Endothelial cell (in vitro differentiated cells): Measurements from ENCODE around the gene ASGR1. TPM values are rescaled to one million over a fixed set of nuclear protein-coding genes. Genes with fewer than 3 reads are reported as not detected.

Source experiments
- DNase-seq: peaks from one replicate; pipeline ENCODE4 v3.0.0; 2021; ENCODE audit warnings: low spot score
- H3K27ac Mint-ChIP-seq: one replicate; pipeline ENCODE4 v1.8.0; 2021; ENCODE audit warnings: mixed read lengths, inconsistent platforms; ENCODE audit not compliant: unreplicated experiment
- H3K27me3 Mint-ChIP-seq: one replicate; pipeline ENCODE4 v1.8.0; 2021; ENCODE audit warnings: mild to moderate bottlenecking, moderate library complexity, mixed read lengths, inconsistent platforms; ENCODE audit not compliant: unreplicated experiment
- H3K36me3 Mint-ChIP-seq: one replicate; pipeline ENCODE4 v1.8.0; 2021; ENCODE audit warnings: mild to moderate bottlenecking, low read depth, mixed read lengths, inconsistent platforms; ENCODE audit not compliant: unreplicated experiment
- H3K4me1 Mint-ChIP-seq: one replicate; pipeline ENCODE4 v1.8.0; 2021; ENCODE audit warnings: mild to moderate bottlenecking, mixed read lengths, inconsistent platforms; ENCODE audit not compliant: unreplicated experiment
- H3K4me3 Mint-ChIP-seq: one replicate; pipeline ENCODE4 v1.8.0; 2021; ENCODE audit warnings: mild to moderate bottlenecking, mixed read lengths, inconsistent platforms; ENCODE audit not compliant: unreplicated experiment
- H3K9me3 Mint-ChIP-seq: one replicate; pipeline ENCODE4 v1.8.0; 2021; ENCODE audit warnings: mixed read lengths, inconsistent platforms; ENCODE audit not compliant: unreplicated experiment
- total RNA-seq: library from RNA; stranded (reverse); fragmentation: NEBNext Ultra II Directional; extraction: Animal tissue kit (Norgen Biotek cat#: 25700); gene quantifications from one replicate; pipeline ENCODE4 v1.2.1, GENCODE V29; 2021; ENCODE audit not compliant: unreplicated experiment
- TF ChIP-seq, protein P1 (sequence below): fragments of 200-600 bp; sonication (generic); IDR thresholded peaks from one replicate; pipeline ENCODE4 v1.5.0; 2021; ENCODE audit warnings: antibody characterized with exemption; ENCODE audit not compliant: unreplicated experiment

Gene ASGR1
- total RNA-seq, 1 donor from 2014 or later = 23.9 TPM

DNA sequence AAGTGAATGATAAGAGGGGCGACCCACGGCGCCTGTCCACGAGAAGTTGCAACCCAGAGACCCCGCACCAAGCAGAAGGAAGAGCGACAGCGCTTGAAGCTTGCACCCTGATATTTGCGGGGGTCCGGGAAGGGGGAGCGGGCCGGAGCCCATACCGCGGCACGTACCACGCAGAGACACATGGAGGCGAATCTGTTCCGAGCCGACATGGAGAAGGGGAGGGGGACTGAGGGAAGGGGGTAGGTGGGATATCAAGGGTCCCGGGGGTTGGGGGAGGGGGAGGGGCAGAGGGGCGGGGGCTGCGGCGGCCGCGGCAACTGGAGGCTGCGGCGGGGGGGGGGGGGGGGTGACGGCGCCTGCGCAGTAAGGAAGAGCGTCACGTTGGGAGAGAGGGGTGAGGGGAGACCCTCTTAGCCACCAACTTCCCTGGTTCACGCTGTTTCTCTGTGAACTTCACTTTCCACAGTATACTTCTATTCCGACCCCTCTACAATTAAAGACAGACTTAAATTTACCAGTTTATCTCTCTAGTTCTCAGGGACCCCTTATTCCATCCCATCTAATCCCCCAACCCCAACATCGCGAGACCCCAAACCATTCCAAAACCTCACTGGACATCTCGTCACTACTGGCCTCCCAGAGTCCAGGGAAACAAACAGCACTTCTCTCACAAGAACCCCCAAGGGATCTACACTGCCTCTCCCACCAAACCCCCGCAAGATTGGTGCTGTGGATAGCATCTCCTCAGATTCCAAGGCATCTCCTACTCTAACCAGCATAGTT lies 32.5 kb upstream of the ASGR1 start:
- DNase-seq = no peak
- peak overlapping the region; percentile 89 for H3K27ac Mint-ChIP-seq
- peak overlapping the region; percentile 66 for H3K4me3 Mint-ChIP-seq
- no peaks in the 10 kb centered on the region for H3K9me3 Mint-ChIP-seq
- peaks cover 42% of the 10 kb centered on the region for H3K4me1 Mint-ChIP-seq
- peaks cover 25% of the 10 kb centered on the region for H3K27me3 Mint-ChIP-seq
- TF ChIP-seq, protein P1, sequence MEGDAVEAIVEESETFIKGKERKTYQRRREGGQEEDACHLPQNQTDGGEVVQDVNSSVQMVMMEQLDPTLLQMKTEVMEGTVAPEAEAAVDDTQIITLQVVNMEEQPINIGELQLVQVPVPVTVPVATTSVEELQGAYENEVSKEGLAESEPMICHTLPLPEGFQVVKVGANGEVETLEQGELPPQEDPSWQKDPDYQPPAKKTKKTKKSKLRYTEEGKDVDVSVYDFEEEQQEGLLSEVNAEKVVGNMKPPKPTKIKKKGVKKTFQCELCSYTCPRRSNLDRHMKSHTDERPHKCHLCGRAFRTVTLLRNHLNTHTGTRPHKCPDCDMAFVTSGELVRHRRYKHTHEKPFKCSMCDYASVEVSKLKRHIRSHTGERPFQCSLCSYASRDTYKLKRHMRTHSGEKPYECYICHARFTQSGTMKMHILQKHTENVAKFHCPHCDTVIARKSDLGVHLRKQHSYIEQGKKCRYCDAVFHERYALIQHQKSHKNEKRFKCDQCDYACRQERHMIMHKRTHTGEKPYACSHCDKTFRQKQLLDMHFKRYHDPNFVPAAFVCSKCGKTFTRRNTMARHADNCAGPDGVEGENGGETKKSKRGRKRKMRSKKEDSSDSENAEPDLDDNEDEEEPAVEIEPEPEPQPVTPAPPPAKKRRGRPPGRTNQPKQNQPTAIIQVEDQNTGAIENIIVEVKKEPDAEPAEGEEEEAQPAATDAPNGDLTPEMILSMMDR = no peak
- H3K36me3 Mint-ChIP-seq = peaks cover 8% of the 10 kb centered on the region

DNA sequence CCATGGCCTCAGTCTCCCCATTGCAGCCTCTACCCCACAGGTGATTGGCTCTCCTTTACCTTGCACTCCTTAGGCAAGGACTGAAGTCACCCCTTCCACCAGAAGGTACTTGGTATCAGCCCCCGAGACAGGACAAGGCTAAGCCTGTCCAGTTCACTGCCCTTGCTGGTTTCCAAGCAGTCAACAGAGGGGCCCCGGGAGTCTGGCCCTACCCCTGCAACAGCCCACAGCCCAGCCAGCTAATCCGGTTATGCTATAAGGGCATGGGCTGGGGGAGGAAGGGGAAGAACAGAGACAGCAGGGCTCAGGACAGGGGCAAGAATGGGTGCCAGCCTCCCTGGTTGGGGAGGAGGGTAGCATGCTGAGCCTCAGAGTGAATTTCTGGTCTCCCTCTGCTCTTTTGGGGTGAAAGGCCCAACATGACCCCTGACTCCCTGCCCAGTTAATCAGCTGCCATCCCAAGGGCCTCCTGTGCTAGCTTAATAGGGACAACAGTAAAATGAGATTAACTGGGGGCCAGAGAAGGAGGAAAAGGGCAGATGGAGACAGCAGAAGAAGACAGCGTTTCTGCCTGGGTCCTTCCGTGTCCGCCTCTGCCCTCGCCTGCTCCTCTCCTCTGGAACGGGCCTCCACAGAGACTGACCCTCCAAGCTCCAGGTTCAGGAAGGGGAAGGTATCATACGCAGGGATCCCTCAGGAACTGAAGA lies 29.7 kb upstream of the ASGR1 start:
- DNase-seq = no peak
- Mint-ChIP-seq H3K4me3 (peak overlapping the region; percentile 77), H3K27ac (no peak overlapping the region), H3K27me3 (peaks cover 22% of the 10 kb centered on the region), H3K36me3 (peaks cover 23% of the 10 kb centered on the region), H3K9me3 (no peaks in the 10 kb centered on the region), H3K4me1 (peaks cover 39% of the 10 kb centered on the region)
- TF ChIP-seq, protein P1 = no peak

DNA sequence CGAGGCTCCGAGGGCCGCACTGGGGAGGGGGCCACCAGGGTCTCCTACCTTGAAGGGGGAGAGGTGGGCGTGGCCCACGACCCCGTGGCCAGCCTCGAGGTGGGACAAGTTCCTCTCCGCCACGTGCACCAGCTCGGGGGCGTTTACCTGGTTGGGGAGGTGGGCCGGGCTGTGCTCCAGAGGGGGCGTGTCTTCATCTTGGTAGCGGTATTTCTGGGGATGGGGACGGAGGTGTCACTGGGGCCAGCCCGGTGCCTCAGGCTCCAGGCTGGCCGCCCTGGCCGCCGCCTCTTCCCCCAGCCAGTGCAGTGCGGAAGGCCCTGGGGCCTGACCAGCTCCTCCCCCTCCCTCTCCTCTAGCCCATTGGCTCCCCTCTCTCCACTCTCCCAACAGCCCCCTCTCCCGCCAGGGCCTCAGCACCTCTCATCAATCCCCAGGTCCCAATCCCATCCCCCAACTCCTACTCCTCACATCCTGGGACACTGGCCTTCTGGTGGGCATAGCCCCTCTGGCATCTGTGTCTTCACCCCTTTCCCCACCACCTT lies 28.9 kb upstream of the ASGR1 start:
- peak overlapping the region; percentile 77 for H3K4me3 Mint-ChIP-seq
- H3K27me3 Mint-ChIP-seq = peaks cover 17% of the 10 kb centered on the region
- H3K9me3 Mint-ChIP-seq = no peaks in the 10 kb centered on the region
- H3K4me1 Mint-ChIP-seq = peaks cover 33% of the 10 kb centered on the region
- H3K36me3 Mint-ChIP-seq = peaks cover 19% of the 10 kb centered on the region
- H3K27ac Mint-ChIP-seq = no peak overlapping the region
- no peak for DNase-seq
- TF ChIP-seq, protein P1 = no peak

DNA sequence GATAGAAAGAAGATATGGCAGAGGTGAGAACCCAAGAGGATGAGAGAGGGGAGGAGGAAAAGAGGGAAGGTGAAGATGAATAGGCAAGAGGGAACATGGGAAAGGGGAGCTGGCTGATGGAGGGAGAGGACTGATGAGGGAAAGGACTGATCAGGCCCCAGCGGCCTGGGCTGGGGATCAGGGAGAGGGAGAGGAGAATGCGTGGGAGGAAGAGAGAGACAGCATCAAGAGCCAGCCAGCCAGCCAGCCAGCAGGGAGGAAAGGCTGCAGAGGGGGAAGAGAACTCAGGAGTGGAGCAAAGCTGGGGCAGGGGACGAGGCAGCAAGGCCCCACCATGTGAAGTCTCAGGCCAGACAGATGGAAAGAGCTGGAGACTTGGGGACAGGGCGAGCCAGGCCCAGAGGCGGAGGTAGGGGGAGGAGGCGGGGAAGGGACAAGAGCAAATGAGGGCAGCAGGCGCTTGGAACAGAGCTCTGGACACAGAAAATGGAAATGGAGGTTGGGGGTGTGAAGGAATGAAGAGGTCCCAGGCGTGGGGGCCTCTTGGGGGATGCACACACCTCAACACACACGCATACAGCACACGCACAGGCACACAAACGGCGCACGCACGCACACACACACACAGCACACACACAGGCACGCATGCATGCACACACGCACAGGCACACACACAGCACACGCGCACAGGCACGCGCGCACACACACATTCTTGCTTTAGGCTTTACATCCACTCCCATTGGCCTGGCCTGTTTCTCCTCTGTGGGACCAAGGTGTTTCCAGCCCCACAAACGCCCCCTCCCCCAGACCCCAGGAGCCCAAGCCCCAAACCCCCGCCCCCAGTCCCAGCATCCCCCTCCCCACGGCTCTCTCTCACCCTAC lies 28.2 kb upstream of the ASGR1 start:
- no peak overlapping the region for H3K27ac Mint-ChIP-seq
- peaks cover 32% of the 10 kb centered on the region for H3K4me1 Mint-ChIP-seq
- no peaks in the 10 kb centered on the region for H3K9me3 Mint-ChIP-seq

More for the DNA sequence above, 28.2 kb upstream of the ASGR1 start:
- TF ChIP-seq, protein P1 = no peak
- DNase-seq = no peak
- Mint-ChIP-seq H3K4me3 (no peak overlapping the region), H3K36me3 (peaks cover 26% of the 10 kb centered on the region), H3K27me3 (peaks cover 20% of the 10 kb centered on the region)
